Measurements from ENCODE around the gene SPINK9.

SPINK9 gene

DNA sequence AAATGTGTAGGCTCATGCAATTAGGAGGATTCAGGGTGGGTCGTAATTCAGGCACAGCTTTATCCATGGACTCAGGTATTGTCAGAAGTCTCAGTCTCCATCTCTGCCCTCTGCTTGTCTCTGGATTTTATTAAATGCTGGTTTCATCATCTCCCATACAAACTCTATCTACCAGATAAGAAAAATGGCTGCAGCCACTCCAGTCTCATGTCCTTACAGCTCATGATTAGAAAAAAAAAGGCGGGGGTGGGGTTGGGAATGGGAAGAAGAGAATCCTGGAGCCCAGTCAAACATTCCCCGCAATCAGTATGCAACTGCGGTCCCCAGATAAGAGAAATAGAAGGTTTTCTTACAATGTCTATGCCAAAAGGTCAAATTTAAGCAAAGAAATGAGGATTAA lies 40.8 kb downstream of the SPINK9 start:
- DNase-seq (ENCODE audit: low spot score): no peak
- no peaks in the 10 kb centered on the region for H3K27me3 ChIP-seq (ENCODE audit: control insufficient read depth in 3 of 3, insufficient read depth in 3 of 3, low read depth in 1 of 3, low read length in 3 of 3)
- H2AK5ac ChIP-seq (ENCODE audit: low read depth, low read length): no peak overlapping the region
- H3K23ac ChIP-seq (ENCODE audit: low read depth, low read length, poor library complexity): no peak overlapping the region
- H3K9ac ChIP-seq (ENCODE audit: low read depth, low read length, poor library complexity): no peak overlapping the region
- H3K4me1 ChIP-seq (ENCODE audit: control insufficient read depth in 2 of 2, insufficient read depth in 1 of 2, low read depth in 1 of 2, low read length in 2 of 2): no peaks in the 10 kb centered on the region
- H2AFZ ChIP-seq (ENCODE audit: low read length): no peak overlapping the region
- no CpG with 5 or more reads among the region's 4 CpGs for WGBS, 2 donors (ENCODE audit: extremely low coverage in 2 of 2, insufficient read length in 2 of 2, insufficient replicate concordance in 1 of 2)
- no peak overlapping the region for H3K14ac ChIP-seq (ENCODE audit: low read length)
- no peak overlapping the region for H2BK5ac ChIP-seq (ENCODE audit: low read length)
- no peak overlapping the region for H3K18ac ChIP-seq (ENCODE audit: low read length)
- H2BK120ac ChIP-seq (ENCODE audit: low read depth, low read length): no peak overlapping the region
- no peak overlapping the region for H3K4me2 ChIP-seq (ENCODE audit: insufficient read depth, low read length, poor library complexity, severe bottlenecking)
- no peaks in the 10 kb centered on the region for H3K79me1 ChIP-seq (ENCODE audit: low read depth, low read length)
- H3K4me3 ChIP-seq (ENCODE audit: low read length in 2 of 2): no peak overlapping the region
- no peak overlapping the region for H2BK12ac ChIP-seq (ENCODE audit: low read length)
- H3K27ac ChIP-seq (replicated peaks; ENCODE audit: low read length): no peak overlapping the region
- no peak overlapping the region for H4K91ac ChIP-seq (ENCODE audit: low read depth, low read length, poor library complexity)
- no peak overlapping the region for H2BK15ac ChIP-seq (ENCODE audit: low read length)
- peaks cover 0 to 6% of the 10 kb centered on the region in 2 donors for H3K36me3 ChIP-seq (replicated peaks in 1 of 2; ENCODE audit: control insufficient read depth in 2 of 2, insufficient read depth in 2 of 2, low read length in 2 of 2)
- H4K8ac ChIP-seq (ENCODE audit: low read depth, low read length): no peak overlapping the region
- no peaks in the 10 kb centered on the region for H3K9me3 ChIP-seq (replicated peaks in 1 of 2; ENCODE audit: control insufficient read depth in 2 of 2, insufficient read depth in 1 of 2, low read depth in 1 of 2, low read length in 2 of 2)
- H3K4ac ChIP-seq (ENCODE audit: low read length): no peak overlapping the region

- no peak overlapping the region for H2AK5ac ChIP-seq (ENCODE audit: low read depth, low read length)
- H3K4ac ChIP-seq (ENCODE audit: low read length): no peak overlapping the region
- H2BK12ac ChIP-seq (ENCODE audit: low read length): no peak overlapping the region
- H3K9me3 ChIP-seq (replicated peaks in 1 of 2; ENCODE audit: control insufficient read depth in 2 of 2, insufficient read depth in 1 of 2, low read depth in 1 of 2, low read length in 2 of 2): no peaks in the 10 kb centered on the region
- H3K27me3 ChIP-seq (ENCODE audit: control insufficient read depth in 3 of 3, insufficient read depth in 3 of 3, low read depth in 1 of 3, low read length in 3 of 3): no peaks in the 10 kb centered on the region
- no peak overlapping the region for H3K23ac ChIP-seq (ENCODE audit: low read depth, low read length, poor library complexity)
- no peak overlapping the region for H3K4me2 ChIP-seq (ENCODE audit: insufficient read depth, low read length, poor library complexity, severe bottlenecking)
- no peak overlapping the region for H2BK15ac ChIP-seq (ENCODE audit: low read length)
- DNase-seq (ENCODE audit: low spot score): no peak
- no peak overlapping the region for H2BK5ac ChIP-seq (ENCODE audit: low read length)
- no CpG with 5 or more reads among the region's 3 CpGs for WGBS, 2 donors (ENCODE audit: extremely low coverage in 2 of 2, insufficient read length in 2 of 2, insufficient replicate concordance in 1 of 2)
- no peak overlapping the region for H2BK120ac ChIP-seq (ENCODE audit: low read depth, low read length)
- no peak overlapping the region for H3K14ac ChIP-seq (ENCODE audit: low read length)
- H3K9ac ChIP-seq (ENCODE audit: low read depth, low read length, poor library complexity): no peak overlapping the region
- H3K4me1 ChIP-seq (ENCODE audit: control insufficient read depth in 2 of 2, insufficient read depth in 1 of 2, low read depth in 1 of 2, low read length in 2 of 2): peaks cover 0 to 3% of the 10 kb centered on the region in 2 donors
- no peak overlapping the region for H3K18ac ChIP-seq (ENCODE audit: low read length)
- peaks cover 0 to 6% of the 10 kb centered on the region in 2 donors for H3K36me3 ChIP-seq (replicated peaks in 1 of 2; ENCODE audit: control insufficient read depth in 2 of 2, insufficient read depth in 2 of 2, low read length in 2 of 2)
- H2AFZ ChIP-seq (ENCODE audit: low read length): no peak overlapping the region
- H3K79me1 ChIP-seq (ENCODE audit: low read depth, low read length): no peaks in the 10 kb centered on the region
- H4K8ac ChIP-seq (ENCODE audit: low read depth, low read length): no peak overlapping the region
- H4K91ac ChIP-seq (ENCODE audit: low read depth, low read length, poor library complexity): no peak overlapping the region
- no peak overlapping the region for H3K27ac ChIP-seq (replicated peaks; ENCODE audit: low read length)
- H3K4me3 ChIP-seq (ENCODE audit: low read length in 2 of 2): no peak overlapping the region
Observed at GRCh38 chr5:148378670-148379069, 43.3 kb downstream of the SPINK9 start.

DNA sequence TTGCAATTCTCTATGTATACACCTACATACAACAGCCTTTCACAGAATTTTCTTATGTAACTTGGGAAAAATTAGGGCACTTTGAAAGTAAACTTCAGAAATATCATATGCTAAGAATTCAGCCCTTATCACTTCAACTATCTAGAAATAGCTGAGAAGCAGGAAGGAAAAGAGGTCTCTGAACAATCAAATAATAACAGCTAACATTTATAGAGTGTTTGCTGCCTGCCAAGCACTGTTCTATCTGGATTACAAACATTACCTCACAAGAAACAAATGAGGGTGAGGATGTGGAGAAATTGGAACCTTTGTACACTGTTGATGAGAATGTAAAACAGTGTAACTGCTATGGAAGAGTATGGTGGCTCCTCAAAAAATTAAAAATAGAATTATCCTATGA lies 44.0 kb downstream of the SPINK9 start:
- Histone ChIP-seq H3K23ac (ENCODE audit: low read depth, low read length, poor library complexity) (no peak overlapping the region), H3K18ac (ENCODE audit: low read length) (no peak overlapping the region), H2BK5ac (ENCODE audit: low read length) (no peak overlapping the region), H4K8ac (ENCODE audit: low read depth, low read length) (no peak overlapping the region), H2BK15ac (ENCODE audit: low read length) (no peak overlapping the region), H3K9ac (ENCODE audit: low read depth, low read length, poor library complexity) (no peak overlapping the region), H3K4me1 (ENCODE audit: control insufficient read depth in 2 of 2, insufficient read depth in 1 of 2, low read depth in 1 of 2, low read length in 2 of 2) (peaks cover under 1 to 3% of the 10 kb centered on the region in 2 donors), H2BK12ac (ENCODE audit: low read length) (no peak overlapping the region), H4K91ac (ENCODE audit: low read depth, low read length, poor library complexity) (no peak overlapping the region), H3K4ac (ENCODE audit: low read length) (no peak overlapping the region), H3K4me3 (ENCODE audit: low read length in 2 of 2) (no peak overlapping the region), H2AFZ (ENCODE audit: low read length) (no peak overlapping the region), H3K36me3 (replicated peaks in 1 of 2; ENCODE audit: control insufficient read depth in 2 of 2, insufficient read depth in 2 of 2, low read length in 2 of 2) (peaks cover 0 to 6% of the 10 kb centered on the region in 2 donors), H3K27ac (replicated peaks; ENCODE audit: low read length) (no peak overlapping the region), H2BK120ac (ENCODE audit: low read depth, low read length) (no peak overlapping the region), H3K14ac (ENCODE audit: low read length) (no peak overlapping the region), H3K9me3 (replicated peaks in 1 of 2; ENCODE audit: control insufficient read depth in 2 of 2, insufficient read depth in 1 of 2, low read depth in 1 of 2, low read length in 2 of 2) (no peaks in the 10 kb centered on the region), H2AK5ac (ENCODE audit: low read depth, low read length) (no peak overlapping the region), H3K27me3 (ENCODE audit: control insufficient read depth in 3 of 3, insufficient read depth in 3 of 3, low read depth in 1 of 3, low read length in 3 of 3) (no peaks in the 10 kb centered on the region), H3K79me1 (ENCODE audit: low read depth, low read length) (peaks cover 2% of the 10 kb centered on the region), H3K4me2 (ENCODE audit: insufficient read depth, low read length, poor library complexity, severe bottlenecking) (no peak overlapping the region)
- no peak for DNase-seq (ENCODE audit: low spot score)

- no peak overlapping the region for H3K23ac ChIP-seq (ENCODE audit: low read depth, low read length, poor library complexity)
- no peak overlapping the region for H2BK5ac ChIP-seq (ENCODE audit: low read length)
- H2AFZ ChIP-seq (ENCODE audit: low read length): no peak overlapping the region
- peaks cover 3 to 5% of the 10 kb centered on the region in 2 donors for H3K4me1 ChIP-seq (ENCODE audit: control insufficient read depth in 2 of 2, insufficient read depth in 1 of 2, low read depth in 1 of 2, low read length in 2 of 2)
- H4K8ac ChIP-seq (ENCODE audit: low read depth, low read length): no peak overlapping the region
- H3K14ac ChIP-seq (ENCODE audit: low read length): no peak overlapping the region
- H3K36me3 ChIP-seq (replicated peaks in 1 of 2; ENCODE audit: control insufficient read depth in 2 of 2, insufficient read depth in 2 of 2, low read length in 2 of 2): peaks cover 0 to 15% of the 10 kb centered on the region in 2 donors
- no peak overlapping the region for H2BK120ac ChIP-seq (ENCODE audit: low read depth, low read length)
- H3K79me1 ChIP-seq (ENCODE audit: low read depth, low read length): peaks cover 6% of the 10 kb centered on the region
- no peak overlapping the region for H2BK12ac ChIP-seq (ENCODE audit: low read length)
- no peak overlapping the region for H2AK5ac ChIP-seq (ENCODE audit: low read depth, low read length)
- no peak overlapping the region for H3K4me2 ChIP-seq (ENCODE audit: insufficient read depth, low read length, poor library complexity, severe bottlenecking)
- no peak overlapping the region for H3K9ac ChIP-seq (ENCODE audit: low read depth, low read length, poor library complexity)
- H3K9me3 ChIP-seq (replicated peaks in 1 of 2; ENCODE audit: control insufficient read depth in 2 of 2, insufficient read depth in 1 of 2, low read depth in 1 of 2, low read length in 2 of 2): no peaks in the 10 kb centered on the region
- no peak overlapping the region for H4K91ac ChIP-seq (ENCODE audit: low read depth, low read length, poor library complexity)
- H3K4me3 ChIP-seq (ENCODE audit: low read length in 2 of 2): no peak overlapping the region
- H3K18ac ChIP-seq (ENCODE audit: low read length): no peak overlapping the region
- no peak overlapping the region for H2BK15ac ChIP-seq (ENCODE audit: low read length)
- H3K27ac ChIP-seq (replicated peaks; ENCODE audit: low read length): no peak overlapping the region
- WGBS, 2 donors (ENCODE audit: extremely low coverage in 2 of 2, insufficient read length in 2 of 2, insufficient replicate concordance in 1 of 2): no CpG with 5 or more reads among the region's 3 CpGs
- no peak for DNase-seq (ENCODE audit: low spot score)
- no peak overlapping the region for H3K4ac ChIP-seq (ENCODE audit: low read length)
- no peaks in the 10 kb centered on the region for H3K27me3 ChIP-seq (ENCODE audit: control insufficient read depth in 3 of 3, insufficient read depth in 3 of 3, low read depth in 1 of 3, low read length in 3 of 3)
Observed at GRCh38 chr5:148381906-148382305, 46.5 kb downstream of the SPINK9 start.

Data from neuronal stem cell (in vitro differentiated cells).